ENCODE data around the gene ZNF501.

DNA sequence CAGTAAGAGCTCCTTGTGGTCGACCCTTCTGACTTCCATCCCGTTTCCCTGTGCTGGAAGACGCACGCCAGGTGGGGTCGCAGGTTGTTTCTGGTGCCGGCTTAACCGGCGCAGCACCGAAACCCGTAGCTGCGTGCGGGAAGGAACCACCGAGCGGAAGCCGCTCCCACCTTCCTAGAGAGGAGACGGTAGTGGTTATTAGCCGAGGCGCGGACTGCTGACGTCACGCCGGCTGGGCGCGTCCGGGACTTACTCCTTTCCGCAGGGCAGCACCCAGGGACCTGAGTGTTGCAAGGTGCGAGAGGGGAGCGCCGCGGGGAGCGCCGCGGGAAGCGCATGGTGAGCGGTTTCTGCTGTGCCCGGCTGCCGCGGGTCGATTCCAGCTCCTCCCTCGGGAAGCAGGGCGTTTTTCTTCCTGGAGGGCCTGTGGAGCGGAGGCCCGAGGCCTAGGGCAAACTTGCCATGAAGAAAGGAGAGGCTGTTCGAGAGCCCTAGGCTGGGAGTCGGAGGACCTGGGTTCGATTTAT, at the start of gene ZNF501:
- TF ChIP-seq POLR2A (IDR thresholded peaks at IDR 0.05; ENCODE audit: low read depth): no peak
- TF ChIP-seq, protein P1, sequence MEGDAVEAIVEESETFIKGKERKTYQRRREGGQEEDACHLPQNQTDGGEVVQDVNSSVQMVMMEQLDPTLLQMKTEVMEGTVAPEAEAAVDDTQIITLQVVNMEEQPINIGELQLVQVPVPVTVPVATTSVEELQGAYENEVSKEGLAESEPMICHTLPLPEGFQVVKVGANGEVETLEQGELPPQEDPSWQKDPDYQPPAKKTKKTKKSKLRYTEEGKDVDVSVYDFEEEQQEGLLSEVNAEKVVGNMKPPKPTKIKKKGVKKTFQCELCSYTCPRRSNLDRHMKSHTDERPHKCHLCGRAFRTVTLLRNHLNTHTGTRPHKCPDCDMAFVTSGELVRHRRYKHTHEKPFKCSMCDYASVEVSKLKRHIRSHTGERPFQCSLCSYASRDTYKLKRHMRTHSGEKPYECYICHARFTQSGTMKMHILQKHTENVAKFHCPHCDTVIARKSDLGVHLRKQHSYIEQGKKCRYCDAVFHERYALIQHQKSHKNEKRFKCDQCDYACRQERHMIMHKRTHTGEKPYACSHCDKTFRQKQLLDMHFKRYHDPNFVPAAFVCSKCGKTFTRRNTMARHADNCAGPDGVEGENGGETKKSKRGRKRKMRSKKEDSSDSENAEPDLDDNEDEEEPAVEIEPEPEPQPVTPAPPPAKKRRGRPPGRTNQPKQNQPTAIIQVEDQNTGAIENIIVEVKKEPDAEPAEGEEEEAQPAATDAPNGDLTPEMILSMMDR (IDR thresholded peaks at IDR 0.05): peak in 1 of 3 experiments; percentile 5
- TF ChIP-seq POLR2AphosphoS5 (IDR thresholded peaks at IDR 0.05): peak; percentile 85 to 95

Data from esophagus muscularis mucosa (tissue), 3 donors.